ENCODE measurements around the gene GPR150. TPM values are rescaled to one million over a fixed set of nuclear protein-coding genes. Genes with fewer than 3 reads are reported as not detected.

GPR150 gene
- total and polyA plus RNA-seq, 2 of the 13 experiments (the other 11 are each of a cell fraction or from before 2014, with no cell fraction given), result 0.03 TPM; not detected in 1

DNA sequence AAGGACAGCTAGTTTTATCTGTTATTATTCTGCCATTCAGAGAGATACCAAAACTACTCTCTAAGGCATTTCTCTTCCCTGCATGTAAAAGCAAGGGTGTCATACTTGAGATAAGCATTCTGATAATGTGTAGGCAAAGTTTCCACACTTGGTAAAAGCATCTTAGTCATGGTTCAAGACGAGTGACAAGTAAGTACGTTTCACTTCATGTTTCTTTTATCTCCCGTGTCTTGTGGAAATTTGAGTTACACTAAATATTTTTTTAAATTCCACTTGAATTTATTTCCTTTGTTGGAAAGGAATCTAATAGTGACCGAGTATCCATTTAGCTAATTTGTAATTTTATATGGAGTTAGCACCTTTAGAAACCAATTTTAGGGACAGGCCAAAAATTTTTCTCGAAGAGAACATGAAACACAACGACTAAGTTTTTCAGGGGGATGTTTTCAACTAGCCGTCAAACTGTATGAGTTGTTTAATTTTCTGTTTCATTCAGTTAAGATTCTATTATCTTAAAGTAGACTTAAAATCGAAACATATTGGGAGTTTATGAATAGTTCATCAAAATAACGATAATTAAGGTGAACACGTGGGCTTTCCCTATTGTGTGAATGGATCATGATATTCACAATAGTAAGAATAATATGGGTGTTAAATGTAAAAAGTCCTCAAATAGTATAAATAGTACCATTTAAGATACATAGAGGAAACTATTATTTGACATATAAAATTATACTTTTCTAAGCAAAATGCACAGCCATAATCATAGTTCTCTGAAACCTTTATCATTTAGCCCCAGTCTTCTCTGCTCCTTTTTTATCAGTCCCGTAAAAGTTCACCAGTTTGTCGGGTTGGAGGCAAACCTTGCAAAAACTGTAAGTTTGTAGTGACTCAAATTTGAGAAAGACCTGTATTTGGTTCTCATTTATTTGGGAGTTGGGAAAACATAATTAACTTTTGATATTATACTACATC lies 28.3 kb downstream of the GPR150 start (continued):
- TF ChIP-seq ZNF124 (CRISPR knock-in tag; IDR thresholded peaks at IDR 0.05) (no peak), ELF4 (CRISPR knock-in tag; IDR thresholded peaks at IDR 0.05; ENCODE audit: borderline replicate concordance) (no peak), ZNF776 (CRISPR knock-in tag; IDR thresholded peaks at IDR 0.05) (no peak), DNMT1 (CRISPR knock-in tag; IDR thresholded peaks at IDR 0.05) (no peak), HCFC1 (IDR thresholded peaks at IDR 0.05; ENCODE audit: low read depth, low read length) (no peak), ZNF644 (CRISPR knock-in tag; IDR thresholded peaks at IDR 0.05; ENCODE audit: low read depth) (no peak), ZNF709 (CRISPR knock-in tag; IDR thresholded peaks at IDR 0.05) (no peak)
- TF ChIP-seq, protein P1, sequence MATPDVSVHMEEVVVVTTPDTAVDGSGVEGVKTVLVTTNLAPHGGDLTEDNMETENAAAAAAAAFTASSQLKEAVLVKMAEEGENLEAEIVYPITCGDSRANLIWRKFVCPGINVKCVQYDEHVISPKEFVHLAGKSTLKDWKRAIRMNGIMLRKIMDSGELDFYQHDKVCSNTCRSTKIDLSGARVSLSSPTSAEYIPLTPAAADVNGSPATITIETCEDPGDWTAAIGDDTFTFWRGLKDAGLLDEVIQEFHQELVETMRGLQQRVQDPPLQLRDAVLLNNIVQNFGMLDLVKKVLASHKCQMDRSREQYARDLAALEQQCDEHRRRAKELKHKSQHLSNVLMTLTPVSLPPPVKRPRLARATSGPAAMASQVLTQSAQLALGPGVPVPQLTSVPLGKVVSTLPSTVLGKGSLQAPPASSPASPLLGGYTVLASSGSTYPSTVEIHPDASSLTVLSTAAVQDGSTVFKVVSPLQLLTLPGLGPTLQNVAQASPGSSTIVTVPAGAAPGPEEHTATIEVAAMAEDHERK (CRISPR knock-in tag; IDR thresholded peaks at IDR 0.05; ENCODE audit: low read depth), result no peak

DNA sequence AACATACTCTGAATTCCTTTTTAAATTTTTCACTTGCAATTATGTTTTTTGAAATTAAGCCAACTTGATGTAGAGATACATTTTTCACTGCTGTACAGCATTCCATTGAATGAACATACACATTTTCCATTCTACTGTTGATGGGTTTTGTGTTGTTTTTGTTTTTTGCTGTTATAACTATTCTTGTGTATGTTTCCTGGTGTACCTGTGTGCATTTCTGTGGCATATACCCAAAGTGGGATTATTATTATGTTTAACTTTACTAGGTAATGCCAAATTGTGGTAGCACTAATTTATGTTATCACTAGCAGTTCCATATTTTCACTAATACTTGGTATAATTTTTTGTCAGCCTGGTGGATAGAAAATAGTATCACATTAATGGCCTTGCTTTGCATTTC lies 29.4 kb downstream of the GPR150 start:
- H3K36me3 ChIP-seq (replicated peaks in 1 of 2; ENCODE audit: control insufficient read depth in 1 of 2, insufficient read depth in 2 of 2, low read length in 2 of 2), result no peaks in the 10 kb centered on the region
- no peak overlapping the region for H3K9ac ChIP-seq (ENCODE audit: insufficient read depth, low read depth, low read length)
- H3K27me3 ChIP-seq (ENCODE audit: control insufficient read depth in 1 of 2, insufficient read depth in 2 of 2, low read length in 2 of 2), result no peaks in the 10 kb centered on the region
- H3K4me2 ChIP-seq (ENCODE audit: low read depth, low read length), result no peak overlapping the region
- ChIA-PET CTCF (ENCODE audit: low intra/inter-chr PET ratio, low total read pairs) (no interaction called here), POLR2A (no interaction called here)
- H3K4me3 ChIP-seq (replicated peaks in 1 of 3; ENCODE audit: insufficient read depth in 1 of 3, low read depth in 2 of 3, low read length in 3 of 3), result no peak overlapping the region
- no peaks in the 10 kb centered on the region for H3K9me3 ChIP-seq (ENCODE audit: low read length)
- no peak for FAIRE-seq
- no peaks in the 10 kb centered on the region for H4K20me1 ChIP-seq (ENCODE audit: insufficient read depth, low read length)
- BruUV-seq (replicated peaks), result no TSS peak
- DNase-seq (ENCODE audit: low spot score), result no peak
- H3K4me1 ChIP-seq (ENCODE audit: insufficient read depth, low read length), result peaks cover 33% of the 10 kb centered on the region
- H3K79me2 ChIP-seq (ENCODE audit: insufficient read depth, low read length), result no peaks in the 10 kb centered on the region
- no peak for ATAC-seq
- H2AFZ ChIP-seq (ENCODE audit: low read length), result no peak overlapping the region
- no peak overlapping the region for H3K27ac ChIP-seq (ENCODE audit: extremely low read length, insufficient read depth, low read length)
- intact Hi-C loops (cut with micrococcal nuclease; ENCODE audit: unreplicated experiment) (loop anchor here (5.0 to 10.0 kb wide), 4 partner anchors 83 to 946 kb away; partner anchors contain the start of genes ARSK, RHOBTB3 and SKIC3), in situ Hi-C loops (cut with HindIII; ENCODE audit: extremely low pct_ligation_motif_present, low pct_unique_long_range_greater_than_20kb) (loop anchor here (25.0 kb wide), 1 partner anchor 688 kb away; no protein-coding TSS in a partner anchor)
- TF ChIP-seq HES4 (CRISPR knock-in tag; IDR thresholded peaks at IDR 0.05; ENCODE audit: borderline replicate concordance) (no peak), KDM2A (CRISPR knock-in tag; IDR thresholded peaks at IDR 0.05; ENCODE audit: borderline replicate concordance, low read depth) (no peak), MYC (CRISPR knock-in tag; IDR thresholded peaks at IDR 0.05; ENCODE audit: borderline replicate concordance) (no peak), MXD4 (CRISPR knock-in tag; IDR thresholded peaks at IDR 0.05) (no peak), ISL2 (CRISPR knock-in tag; IDR thresholded peaks at IDR 0.05) (no peak)
